Stimulated activated naive CD8-positive, alpha-beta T cell treated with anti-CD3 and anti-CD28 coated beads, Interleukin-15, amount 100 ng/mL, for 72 hours (primary cell): ENCODE results near the gene RAP1GAP2.
"Not testable (repeated sequence)": the region's sequence is repeated elsewhere in the genome, so short reads cannot be mapped to it uniquely, and the experiment has no call there.

ENCODE experiments used
- ATAC-seq: fragments of 150-1000 bp; cut with Tn5 transposase; 2 replicates; pipeline ENCODE4 v1.10.0; 2021; ENCODE audit warnings: mild to moderate bottlenecking, moderate library complexity
- DNase-seq, 2 donors: peaks; one replicate each; pipeline ENCODE4 v3.0.0; 2021 to 2022
- H3K27ac Mint-ChIP-seq, 2 donors: one replicate each; pipeline ENCODE4 v1.8.0; 2022; ENCODE audit warnings: mild to moderate bottlenecking in 2 of 2, mixed read lengths in 2 of 2, moderate library complexity in 2 of 2
- H3K27me3 Mint-ChIP-seq: one replicate; pipeline ENCODE4 v1.8.0; 2022; ENCODE audit warnings: mixed read lengths
- H3K4me1 Mint-ChIP-seq: one replicate; pipeline ENCODE4 v1.8.0; 2022; ENCODE audit warnings: mild to moderate bottlenecking, mixed read lengths
- H3K4me3 Mint-ChIP-seq, 2 donors: one replicate each; pipeline ENCODE4 v1.8.0; 2022; ENCODE audit warnings: mild to moderate bottlenecking in 2 of 2, mixed read lengths in 2 of 2, moderate library complexity in 1 of 2
- H3K9me3 Mint-ChIP-seq, 2 donors: one replicate each; pipeline ENCODE4 v1.8.0; 2022; ENCODE audit warnings: mixed read lengths in 2 of 2

Gene RAP1GAP2

DNA sequence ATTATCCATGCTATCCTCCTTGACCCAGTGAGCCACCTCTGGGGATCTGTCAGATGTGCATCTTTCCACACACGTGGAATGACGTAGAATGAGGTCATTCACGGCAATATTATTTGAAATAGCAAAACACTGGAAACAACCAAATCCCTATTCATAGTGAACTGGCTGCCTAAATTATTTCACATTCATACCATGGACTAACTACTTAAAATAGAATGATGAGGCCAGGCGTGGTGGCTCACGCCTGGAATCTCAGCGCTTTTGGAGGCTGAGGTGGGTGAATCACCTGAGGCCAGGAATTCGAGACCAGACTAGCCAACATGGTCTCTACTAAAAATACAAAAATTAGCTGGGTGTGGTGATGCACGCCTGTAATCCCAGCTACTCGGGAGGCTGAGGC, 75.5 kb downstream of the RAP1GAP2 start:
- DNase-seq = no peak
- no peak overlapping the region for H3K27ac Mint-ChIP-seq
- no peak overlapping the region for H3K4me3 Mint-ChIP-seq

DNA sequence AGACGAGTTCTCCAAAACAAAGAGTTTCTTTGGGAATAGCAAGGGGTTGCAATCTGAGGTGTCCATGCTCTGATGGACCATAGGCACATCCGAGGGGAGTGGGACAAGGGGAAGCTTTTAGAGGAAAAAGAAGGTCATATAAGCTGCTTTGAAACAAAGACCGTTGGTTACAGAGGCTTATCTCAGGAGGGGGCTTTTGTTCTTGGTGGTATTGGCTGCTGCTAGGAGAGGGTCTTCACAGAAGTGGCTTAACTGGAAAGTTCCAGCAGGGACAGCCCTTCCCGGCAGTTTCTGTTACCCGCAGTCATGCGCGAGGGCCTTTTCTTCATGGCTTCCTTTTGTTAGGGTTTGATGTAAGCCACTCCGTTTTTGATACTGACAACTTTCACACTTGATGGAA, 76.0 kb downstream of the RAP1GAP2 start:
- H3K4me1 Mint-ChIP-seq = no peaks in the 10 kb centered on the region
- DNase-seq (no peak), ATAC-seq (no peak)
- no peak overlapping the region for H3K27ac Mint-ChIP-seq
- no peaks in the 10 kb centered on the region for H3K9me3 Mint-ChIP-seq
- H3K4me3 Mint-ChIP-seq = no peak overlapping the region
- H3K27me3 Mint-ChIP-seq = no peaks in the 10 kb centered on the region

More for the DNA sequence above, 75.5 kb downstream of the RAP1GAP2 start:
- ATAC-seq = no peak
- Mint-ChIP-seq H3K4me1 (no peaks in the 10 kb centered on the region), H3K27me3 (no peaks in the 10 kb centered on the region), H3K9me3 (no peaks in the 10 kb centered on the region)

DNA sequence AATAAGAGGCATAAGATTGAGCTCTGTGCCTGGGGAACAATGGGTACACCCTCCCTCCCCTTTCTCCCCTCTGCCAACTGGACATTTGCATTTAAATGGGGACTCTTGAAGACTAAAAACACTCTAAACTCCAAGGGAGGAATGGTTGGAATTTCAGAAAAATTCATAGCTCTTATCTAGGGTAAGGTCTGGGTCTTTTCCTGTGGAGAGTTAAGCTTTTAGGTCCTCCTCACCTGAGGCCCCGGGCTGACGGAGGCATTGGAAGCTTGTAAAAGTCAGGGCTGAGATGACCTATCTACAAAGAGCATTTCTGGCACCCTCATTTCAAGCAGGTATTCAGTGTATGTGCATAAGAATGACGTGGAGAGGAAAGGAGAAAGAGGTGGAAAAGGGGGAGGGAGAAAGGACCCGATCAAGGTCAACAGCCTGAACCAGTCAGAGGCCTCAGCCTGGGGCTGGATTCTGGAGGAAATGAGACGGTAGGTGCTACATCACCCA, 78.0 kb downstream of the RAP1GAP2 start:
- H3K27me3 Mint-ChIP-seq = no peaks in the 10 kb centered on the region
- no peak for ATAC-seq
- H3K4me1 Mint-ChIP-seq = no peaks in the 10 kb centered on the region
- H3K27ac Mint-ChIP-seq = no peak overlapping the region
- no peak overlapping the region for H3K4me3 Mint-ChIP-seq
- no peaks in the 10 kb centered on the region for H3K9me3 Mint-ChIP-seq
- DNase-seq = no peak

DNA sequence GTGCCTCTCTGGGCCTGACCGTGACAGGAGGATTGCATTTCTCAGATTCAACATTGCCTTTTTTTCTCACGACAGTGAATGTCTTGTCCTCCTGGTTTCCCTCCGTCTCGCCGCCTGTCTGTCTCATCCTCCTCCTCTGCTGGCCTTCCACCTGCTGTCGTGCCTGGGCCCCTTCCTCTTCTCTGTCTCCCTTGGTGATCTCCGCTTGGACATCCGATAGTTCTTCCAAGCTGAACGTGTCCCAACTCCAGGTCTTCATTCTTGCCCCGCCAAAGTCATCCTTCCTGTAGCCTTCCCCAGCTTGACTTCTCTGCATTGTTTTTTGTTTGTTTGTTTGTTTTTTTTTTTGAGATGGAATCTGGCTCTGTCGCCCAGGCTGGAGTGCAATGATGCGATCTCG, 79.4 kb downstream of the RAP1GAP2 start:
- no peaks in the 10 kb centered on the region for H3K9me3 Mint-ChIP-seq
- ATAC-seq (no peak), DNase-seq (no peak)
- H3K27me3 Mint-ChIP-seq = no peaks in the 10 kb centered on the region
- no peak overlapping the region for H3K27ac Mint-ChIP-seq
- peaks cover 7% of the 10 kb centered on the region for H3K4me1 Mint-ChIP-seq
- no peak overlapping the region for H3K4me3 Mint-ChIP-seq

DNA sequence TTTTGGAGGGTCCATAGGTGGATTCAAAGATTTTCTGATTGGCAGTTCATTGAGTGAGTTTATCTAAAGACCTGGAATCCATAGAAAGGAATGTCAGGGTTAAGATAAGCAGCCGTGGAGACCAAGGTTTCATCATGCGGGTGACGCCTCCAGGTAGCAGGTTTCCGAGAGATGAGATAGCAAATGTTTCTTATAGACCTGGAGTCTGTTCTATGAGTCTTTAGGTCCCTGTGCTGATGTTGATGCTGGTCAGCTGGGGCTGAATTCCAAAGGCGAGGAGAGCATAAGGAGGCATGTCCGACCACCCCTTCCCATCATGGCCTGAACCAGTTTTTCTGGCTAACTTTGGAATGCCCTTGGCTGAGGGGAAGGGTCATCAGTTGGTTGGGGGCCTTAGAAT, 80.2 kb downstream of the RAP1GAP2 start:
- Mint-ChIP-seq H3K4me3 (no peak overlapping the region), H3K27me3 (no peaks in the 10 kb centered on the region), H3K9me3 (no peaks in the 10 kb centered on the region), H3K27ac (peak overlapping the region in 1 of 2 donors; percentile 28), H3K4me1 (peaks cover 7% of the 10 kb centered on the region)
- no peak for ATAC-seq
- no peak for DNase-seq

DNA sequence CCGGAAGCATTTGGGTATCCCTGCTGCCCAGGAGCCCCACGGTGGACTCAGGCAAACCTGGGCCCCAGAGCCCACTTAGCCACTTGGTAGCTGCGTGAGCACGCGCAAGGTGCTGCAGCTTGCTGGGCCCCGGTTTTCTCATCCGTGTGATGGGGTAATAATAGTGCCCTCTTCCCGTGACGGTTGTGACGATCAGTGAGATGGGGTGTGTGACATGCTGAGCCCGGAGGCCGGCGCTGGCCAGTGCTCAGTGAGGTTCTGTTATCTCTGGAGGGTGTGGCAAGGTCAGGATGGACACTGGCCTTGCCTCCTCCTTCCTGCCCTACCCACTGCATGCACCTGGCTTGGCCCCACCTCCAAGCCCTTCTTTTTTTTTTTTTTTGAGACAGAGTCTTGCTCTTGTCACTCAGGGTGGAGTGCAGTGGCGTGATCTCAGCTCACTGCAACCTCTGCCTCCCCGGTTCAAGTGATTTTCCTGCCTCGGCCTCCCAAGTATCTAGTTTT, 82.6 kb downstream of the RAP1GAP2 start:
- ATAC-seq (no peak), DNase-seq (no peak)
- Mint-ChIP-seq H3K9me3 (no peaks in the 10 kb centered on the region), H3K4me1 (peaks cover 7% of the 10 kb centered on the region), H3K27me3 (no peaks in the 10 kb centered on the region), H3K4me3 (no peak overlapping the region), H3K27ac (no peak overlapping the region)

DNA sequence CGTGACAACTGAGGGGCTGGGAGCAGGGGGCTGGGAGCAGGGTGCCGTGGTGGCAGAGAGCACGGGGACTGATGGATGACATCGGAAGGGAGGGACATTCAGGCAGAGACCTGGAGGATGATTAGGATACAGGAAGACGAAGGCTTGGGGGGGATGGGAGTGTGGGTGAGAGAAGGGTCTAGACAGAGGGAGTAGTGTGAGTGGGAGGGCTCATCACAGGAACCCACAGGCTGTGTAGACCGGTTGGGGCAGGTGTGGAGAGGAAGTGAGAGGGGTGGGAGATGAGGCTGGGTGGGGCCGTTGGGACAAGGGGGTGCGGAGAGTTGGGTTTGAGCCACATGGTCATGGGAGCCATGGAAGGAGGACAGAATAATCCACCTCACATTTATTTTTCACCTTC, 83.8 kb downstream of the RAP1GAP2 start:
- peak overlapping the region in 1 of 2 donors; percentile 70 for H3K27ac Mint-ChIP-seq
- ATAC-seq = no peak

DNA sequence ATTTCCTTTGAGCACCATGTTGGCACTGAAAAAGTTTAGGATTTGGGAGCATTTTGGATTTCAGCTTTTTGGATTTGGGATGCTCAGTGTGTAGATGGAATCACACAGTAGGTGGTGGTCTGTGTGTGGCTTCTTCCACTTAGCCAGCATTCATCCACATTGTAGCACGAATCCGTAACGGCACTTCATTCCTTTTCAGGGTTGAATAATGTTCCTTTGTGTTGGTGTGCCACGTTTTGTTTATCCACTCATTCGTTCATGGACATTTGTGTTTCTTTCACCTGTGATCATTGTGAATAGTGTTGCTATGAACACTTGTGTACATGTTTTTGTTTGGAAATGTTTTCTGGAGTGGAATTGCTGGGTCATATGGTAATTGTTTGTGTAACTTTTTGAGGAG, 85.1 kb downstream of the RAP1GAP2 start:
- no peaks in the 10 kb centered on the region for H3K27me3 Mint-ChIP-seq
- no peak for ATAC-seq
- no peaks in the 10 kb centered on the region for H3K9me3 Mint-ChIP-seq
- no peak overlapping the region for H3K4me3 Mint-ChIP-seq
- H3K27ac Mint-ChIP-seq = no peak overlapping the region
- no peak for DNase-seq
- peaks cover 7% of the 10 kb centered on the region for H3K4me1 Mint-ChIP-seq

More for the DNA sequence above, 83.8 kb downstream of the RAP1GAP2 start:
- DNase-seq = no peak
- Mint-ChIP-seq H3K9me3 (no peaks in the 10 kb centered on the region), H3K4me1 (peaks cover 7% of the 10 kb centered on the region), H3K4me3 (no peak overlapping the region), H3K27me3 (no peaks in the 10 kb centered on the region)

DNA sequence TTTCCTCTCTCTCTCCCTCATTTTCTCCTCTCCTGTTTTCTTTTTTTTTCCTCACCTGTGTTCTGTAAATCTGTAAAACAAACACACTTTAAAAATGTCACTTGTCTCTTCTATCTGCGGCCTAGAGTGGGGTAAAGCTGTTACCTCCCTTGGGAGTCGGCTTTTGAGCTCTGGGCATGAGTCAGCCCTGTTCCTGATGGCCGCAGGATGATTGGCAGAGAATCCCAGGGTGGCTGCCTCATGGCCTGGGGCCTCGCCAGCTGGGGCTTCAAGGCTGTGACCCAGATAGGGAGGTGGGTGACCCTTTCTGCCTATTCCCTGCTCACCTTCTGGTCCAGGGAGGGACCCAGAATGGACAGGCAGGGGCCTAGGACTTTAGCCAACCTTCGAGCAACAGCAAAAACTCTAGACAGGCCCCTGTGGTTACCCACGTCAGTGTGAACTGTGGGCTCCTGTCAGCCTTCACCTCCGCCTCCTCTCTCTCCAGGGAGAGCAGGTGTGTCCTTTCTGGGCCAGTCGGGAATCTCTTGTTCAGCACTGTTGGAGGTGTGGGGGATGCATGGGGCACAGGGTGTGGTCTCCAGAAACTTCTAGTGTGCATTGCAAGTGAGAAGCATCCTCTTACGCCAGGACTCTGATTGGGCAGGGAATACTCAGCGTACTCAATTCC, 87.4 kb downstream of the RAP1GAP2 start:
- Mint-ChIP-seq H3K9me3 (no peaks in the 10 kb centered on the region), H3K4me1 (peaks cover 7% of the 10 kb centered on the region), H3K27ac (no peak overlapping the region), H3K4me3 (no peak overlapping the region), H3K27me3 (no peaks in the 10 kb centered on the region)
- DNase-seq = no peak
- ATAC-seq = no peak

DNA sequence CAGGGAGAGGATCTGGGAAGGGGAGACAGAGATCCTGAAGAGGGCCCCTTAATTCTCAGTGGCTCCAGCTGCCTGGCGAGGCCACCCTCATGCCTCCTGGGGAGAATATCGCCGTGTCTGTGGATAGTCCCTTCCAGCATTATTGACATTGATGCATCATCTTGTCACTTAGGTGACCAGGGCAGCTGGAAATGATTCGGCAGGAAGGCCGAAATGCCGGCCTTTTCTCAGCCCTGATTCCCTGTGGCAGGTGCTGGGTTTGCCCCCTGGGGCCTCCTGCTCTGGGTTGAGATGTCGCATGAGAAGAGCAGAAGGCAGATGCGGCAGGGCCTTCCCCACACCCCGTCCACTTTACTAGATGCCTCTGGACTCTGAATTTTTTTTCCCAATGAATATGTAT, 89.5 kb downstream of the RAP1GAP2 start:
- Mint-ChIP-seq H3K4me1 (no peaks in the 10 kb centered on the region), H3K9me3 (no peaks in the 10 kb centered on the region), H3K27ac (no peak overlapping the region), H3K4me3 (no peak overlapping the region), H3K27me3 (no peaks in the 10 kb centered on the region)
- ATAC-seq (no peak), DNase-seq (no peak)

DNA sequence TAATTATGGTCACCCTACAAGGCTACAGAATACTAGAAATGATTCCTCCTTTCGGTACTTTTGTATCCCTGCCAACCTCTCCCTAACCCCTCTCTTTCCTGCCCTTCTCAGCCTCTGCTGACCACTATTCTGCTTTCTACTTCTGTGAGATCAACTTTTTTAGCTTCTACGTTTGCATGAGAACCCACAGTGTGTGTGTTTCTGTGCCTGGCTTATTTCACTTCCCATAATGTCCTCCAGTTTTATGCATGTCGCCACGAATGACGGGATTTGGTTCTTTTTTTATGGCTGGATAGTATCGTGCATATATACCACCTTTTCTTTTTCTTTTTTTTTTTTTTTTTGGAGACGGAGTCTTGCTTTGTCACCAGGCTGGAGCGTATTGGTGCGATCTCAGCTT, 92.1 kb downstream of the RAP1GAP2 start:
- Mint-ChIP-seq H3K9me3 (no peaks in the 10 kb centered on the region), H3K4me3 (no peak overlapping the region), H3K27ac (no peak overlapping the region), H3K4me1 (no peaks in the 10 kb centered on the region), H3K27me3 (no peaks in the 10 kb centered on the region)
- DNase-seq (no peak), ATAC-seq (no peak)

DNA sequence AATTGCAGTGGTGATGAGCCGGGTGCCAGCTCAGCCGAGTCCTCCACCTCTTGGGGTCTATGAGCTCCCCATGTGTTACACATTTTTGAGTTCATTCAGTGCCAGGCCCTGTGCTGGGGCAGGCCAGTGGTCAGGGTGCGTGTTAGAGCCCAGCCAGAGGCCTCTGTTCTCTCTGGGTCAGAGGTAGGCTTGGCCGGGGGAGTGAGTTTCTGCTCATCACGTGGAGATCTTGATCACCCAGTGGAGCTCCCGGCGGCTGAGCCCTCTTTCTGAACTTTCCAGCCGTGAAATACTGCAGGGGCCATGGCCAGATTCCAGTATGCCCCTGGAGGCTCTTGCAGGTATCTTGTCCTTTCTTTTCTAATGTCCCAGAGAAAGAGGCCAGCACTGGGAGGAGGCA, 93.0 kb downstream of the RAP1GAP2 start:
- H3K4me1 Mint-ChIP-seq = no peaks in the 10 kb centered on the region
- H3K27ac Mint-ChIP-seq = no peak overlapping the region
- H3K9me3 Mint-ChIP-seq = no peaks in the 10 kb centered on the region
- no peaks in the 10 kb centered on the region for H3K27me3 Mint-ChIP-seq
- no peak overlapping the region for H3K4me3 Mint-ChIP-seq
- DNase-seq = no peak
- ATAC-seq = no peak

DNA sequence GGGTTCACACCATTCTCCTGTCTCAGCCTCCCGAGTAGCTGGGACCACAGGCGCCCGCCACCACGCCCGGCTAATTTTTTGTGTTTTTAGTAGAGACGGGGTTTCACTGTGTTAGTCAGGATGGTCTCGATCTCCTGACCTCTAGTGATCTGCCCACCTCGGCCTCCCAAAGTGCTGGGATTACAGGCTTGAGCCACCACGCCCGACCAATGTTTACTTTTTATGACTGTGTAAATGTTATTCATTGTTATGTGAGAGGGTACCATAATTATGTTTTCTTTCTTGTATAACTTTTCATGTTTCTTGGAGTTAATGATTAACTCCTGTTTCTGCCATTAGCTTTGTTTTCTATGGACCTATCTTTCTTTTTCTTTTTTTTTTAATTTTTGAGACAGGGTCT, 94.5 kb downstream of the RAP1GAP2 start:
- H3K27me3 Mint-ChIP-seq, H3K4me1 Mint-ChIP-seq, H3K9me3 Mint-ChIP-seq, H3K27ac Mint-ChIP-seq, H3K4me3 Mint-ChIP-seq, ATAC-seq, DNase-seq: not testable (repeated sequence)

DNA sequence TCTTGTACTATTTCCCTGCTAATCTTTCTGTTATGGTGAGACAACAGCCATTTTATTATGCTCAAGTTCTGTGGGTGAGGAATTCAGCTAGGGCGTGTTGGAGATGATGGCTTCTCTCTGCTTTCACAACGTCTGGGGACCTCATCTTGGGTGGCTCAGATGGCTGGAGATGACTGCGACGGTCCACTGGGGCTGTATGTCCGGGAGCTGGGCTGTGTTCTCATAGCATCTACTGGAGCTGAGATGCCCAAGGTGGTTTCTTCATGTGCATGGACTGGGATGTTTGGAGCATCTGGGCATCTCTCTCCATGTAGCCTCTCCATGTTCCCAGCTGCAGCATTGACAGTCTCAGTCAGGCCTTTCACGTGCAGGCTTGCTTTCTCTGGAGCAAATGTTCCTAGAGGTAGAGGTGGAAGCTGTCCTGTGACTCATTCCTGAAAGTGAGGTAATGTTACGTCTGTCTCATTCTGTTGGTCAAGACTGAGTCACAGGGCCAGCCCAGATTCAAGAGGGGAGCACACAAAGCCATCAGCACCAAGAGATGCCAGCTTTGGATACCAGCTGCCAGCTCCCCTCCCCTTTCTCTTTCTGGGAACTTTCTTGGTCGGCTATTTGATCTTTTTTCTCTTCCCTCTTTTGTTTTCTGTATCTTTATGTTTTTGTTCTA, 96.2 kb downstream of the RAP1GAP2 start:
- no peak overlapping the region for H3K4me3 Mint-ChIP-seq
- no peak for DNase-seq
- H3K9me3 Mint-ChIP-seq = no peaks in the 10 kb centered on the region
- ATAC-seq = no peak
- no peak overlapping the region for H3K27ac Mint-ChIP-seq
- no peaks in the 10 kb centered on the region for H3K4me1 Mint-ChIP-seq
- H3K27me3 Mint-ChIP-seq = no peaks in the 10 kb centered on the region

DNA sequence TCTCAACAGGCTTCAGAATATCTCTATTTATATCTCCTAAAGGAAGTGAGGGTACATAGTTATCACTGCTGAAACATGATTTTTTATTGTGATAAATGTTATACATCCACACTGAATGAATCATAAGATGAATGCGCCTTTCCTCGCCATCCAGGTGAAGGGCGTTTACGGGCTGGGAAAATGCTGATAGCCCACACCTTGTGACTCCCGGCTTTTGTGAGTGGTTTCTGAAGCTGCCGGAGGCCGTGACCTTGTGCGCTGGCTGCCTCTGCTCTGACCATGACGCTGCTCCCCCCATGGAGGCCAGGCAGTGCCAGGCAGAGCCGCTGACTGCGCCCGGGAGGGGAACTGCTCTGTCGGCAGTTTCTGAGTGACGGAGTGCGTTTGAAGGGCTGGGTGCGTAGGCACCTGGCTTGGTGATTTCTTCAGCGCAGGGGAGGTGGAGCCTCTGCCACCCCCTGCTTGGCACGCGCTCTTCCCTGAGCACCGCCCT, 97.2 kb downstream of the RAP1GAP2 start:
- ATAC-seq (no peak), DNase-seq (no peak)
- Mint-ChIP-seq H3K27me3 (no peaks in the 10 kb centered on the region), H3K27ac (no peak overlapping the region), H3K4me1 (no peaks in the 10 kb centered on the region), H3K9me3 (no peaks in the 10 kb centered on the region), H3K4me3 (no peak overlapping the region)

DNA sequence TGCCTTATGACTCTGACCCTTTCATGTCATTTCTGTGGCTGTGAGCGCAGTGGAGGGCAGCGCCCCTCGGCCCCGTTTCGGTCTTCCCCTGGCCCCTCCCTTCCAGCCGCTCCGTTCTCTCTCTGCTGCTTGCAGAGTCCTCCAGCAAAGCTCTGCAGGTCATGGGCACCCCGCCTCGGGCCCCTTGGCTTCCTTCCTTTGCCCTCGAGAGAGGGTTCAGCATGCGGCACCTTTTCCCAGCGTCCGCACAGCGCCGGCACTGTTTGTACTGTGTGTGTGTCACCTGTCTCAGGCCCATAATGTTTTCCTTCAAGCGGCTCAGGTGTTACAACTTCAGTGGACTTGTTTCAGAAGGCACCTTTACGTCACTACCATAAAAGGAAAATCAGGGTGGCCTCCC, 98.5 kb downstream of the RAP1GAP2 start:
- DNase-seq (no peak), ATAC-seq (no peak)
- H3K27ac Mint-ChIP-seq = no peak overlapping the region
- H3K4me1 Mint-ChIP-seq = no peaks in the 10 kb centered on the region
- H3K27me3 Mint-ChIP-seq = no peaks in the 10 kb centered on the region
- H3K4me3 Mint-ChIP-seq = no peak overlapping the region
- no peaks in the 10 kb centered on the region for H3K9me3 Mint-ChIP-seq
